B cell (primary cell): ENCODE measurements around the gene MPP7. TPM values are rescaled to one million over a fixed set of nuclear protein-coding genes. Genes with fewer than 3 reads are reported as not detected.

ENCODE experiments used
- ATAC-seq: fragments of 200-7000 bp; cut with Tn5 transposase; one replicate; pipeline ENCODE4 v1.10.0; 2021; ENCODE audit warnings: low read depth, mild to moderate bottlenecking, moderate number of reproducible peaks, moderate library complexity
- CTCF ChIA-PET: fragments of 350-600 bp; sonication (Branson Sonifier 250); formaldehyde crosslinking; loops from one replicate; lab custom pipeline; 2021; ENCODE audit warnings: antibody characterized with exemption, inconsistent platforms; lab: Charles Lee
- POLR2A ChIA-PET: fragments of 350-600 bp; sonication (Branson Sonifier 250); formaldehyde crosslinking; loops from one replicate; lab custom pipeline; 2021; ENCODE audit warnings: antibody characterized with exemption; lab: Charles Lee
- DNase-seq: peaks from one replicate; pipeline ENCODE4 v3.0.0; 2013
- H2AFZ ChIP-seq: 2 replicates; pipeline ENCODE4 v1.6.1; 2012; ENCODE audit warnings: mild to moderate bottlenecking, low read depth, low read length; ENCODE audit not compliant: insufficient read depth, poor library complexity, severe bottlenecking
- H3K27ac ChIP-seq, 2 donors: 1 replicate in 1 of 2; 2 replicates in 1 of 2; pipeline ENCODE4 v1.5.1; 2012 to 2013; ENCODE audit warnings: low read length in 2 of 2, mild to moderate bottlenecking in 2 of 2, moderate library complexity in 1 of 2
- H3K27me3 ChIP-seq, 4 experiments: fragments of 200-600 bp in 1 of 4; sonication (generic) in 1 of 4; replicated peaks in 1 of 4; 1 replicate in 2 of 4; 2 replicates in 2 of 4; pipeline versions ENCODE4 v1.6.1 to v1.7.0; 2013 to 2016; ENCODE audit warnings: low read length in 3 of 4, mild to moderate bottlenecking in 2 of 4, mixed read lengths in 1 of 4, moderate library complexity in 1 of 4; ENCODE audit not compliant: insufficient read depth in 4 of 4, control insufficient read depth in 3 of 4; ENCODE audit errors: control extremely low read depth in 1 of 4
- H3K36me3 ChIP-seq, 2 experiments: replicated peaks in 1 of 2; 1 replicate in 1 of 2; 2 replicates in 1 of 2; pipeline versions ENCODE4 v1.6.1 to v1.7.1; 2013; ENCODE audit warnings: low read length in 1 of 2; ENCODE audit not compliant: insufficient read depth in 2 of 2, control insufficient read depth in 1 of 2; ENCODE audit errors: control extremely low read depth in 1 of 2, extremely low read depth in 1 of 2
- H3K4me1 ChIP-seq, 2 donors: fragments of 200-600 bp in 1 of 2; sonication (generic) in 1 of 2; 1 replicate in 1 of 2; 2 replicates in 1 of 2; pipeline versions ENCODE4 v1.5.1 to v1.6.1; 2013 to 2017; ENCODE audit warnings: low read length in 2 of 2; ENCODE audit not compliant: control insufficient read depth in 2 of 2, insufficient read depth in 2 of 2
- H3K4me2 ChIP-seq: replicated peaks from 2 replicates; pipeline ENCODE3; 2012; ENCODE audit warnings: mild to moderate bottlenecking, low read depth, low read length; ENCODE audit not compliant: poor library complexity, severe bottlenecking
- H3K4me3 ChIP-seq, 5 experiments: fragments of 200-600 bp in 1 of 5; sonication (generic) in 1 of 5; 1 replicate in 3 of 5; 2 replicates in 2 of 5; pipeline versions ENCODE4 v1.5.1 to v1.7.0; 2011 to 2016; ENCODE audit warnings: low read length in 4 of 5, mild to moderate bottlenecking in 4 of 5, low read depth in 2 of 5, control low read depth in 1 of 5, moderate library complexity in 1 of 5; ENCODE audit not compliant: insufficient read depth in 1 of 5; ENCODE audit errors: control extremely low read depth in 1 of 5, extremely low read depth in 1 of 5
- H3K79me2 ChIP-seq: fragments of 200-600 bp; sonication (generic); one replicate; pipeline ENCODE4 v1.6.0; 2016; ENCODE audit warnings: low read length; ENCODE audit not compliant: control insufficient read depth, insufficient read depth
- H3K9ac ChIP-seq: fragments of 200-600 bp; sonication (generic); 2 replicates; pipeline ENCODE4 v1.6.1; 2017; ENCODE audit warnings: mild to moderate bottlenecking, low read length, moderate library complexity
- H3K9me3 ChIP-seq, 3 donors: one replicate each; pipeline versions ENCODE4 v1.6.1 to v1.7.1; 2013; ENCODE audit warnings: low read length in 2 of 3; ENCODE audit not compliant: control insufficient read depth in 2 of 3, insufficient read depth in 1 of 3; ENCODE audit errors: control extremely low read depth in 1 of 3
- H4K20me1 ChIP-seq: 2 replicates; pipeline ENCODE4 v1.6.0; 2012; ENCODE audit warnings: mild to moderate bottlenecking, low read length; ENCODE audit not compliant: insufficient read depth, control insufficient read depth, poor library complexity, severe bottlenecking
- H3K27ac Mint-ChIP-seq: one replicate; pipeline ENCODE4 v1.8.0; 2021; ENCODE audit warnings: mixed read lengths
- H3K27me3 Mint-ChIP-seq: one replicate; pipeline ENCODE4 v1.8.0; 2021; ENCODE audit warnings: mixed read lengths
- H3K4me1 Mint-ChIP-seq: one replicate; pipeline ENCODE4 v1.8.0; 2021; ENCODE audit warnings: mixed read lengths
- H3K4me3 Mint-ChIP-seq: one replicate; pipeline ENCODE4 v1.8.0; 2021; ENCODE audit warnings: mixed read lengths
- H3K9me3 Mint-ChIP-seq: one replicate; pipeline ENCODE4 v1.8.0; 2022; ENCODE audit warnings: mixed read lengths; ENCODE audit not compliant: insufficient read depth
- CTCF ChIP-seq: fragments of 200-600 bp; IDR thresholded peaks from one replicate; pipeline ENCODE4 v1.8.0; 2022; ENCODE audit warnings: antibody characterized with exemption, mild to moderate bottlenecking
- EZH2 ChIP-seq: IDR thresholded peaks from 2 replicates; pipeline ENCODE4 v1.6.1; 2012; ENCODE audit warnings: borderline replicate concordance, low read depth, mild to moderate bottlenecking, moderate library complexity, low read length; ENCODE audit not compliant: insufficient read depth, poor library complexity, severe bottlenecking
- WGBS: methylation state at CpG from one replicate; pipeline ENCODE4 v1.1.5; 2013; ENCODE audit warnings: missing lambda C conversion rate; ENCODE audit not compliant: insufficient coverage; 5-methylcytosine and 5-hydroxymethylcytosine counted together
- intact Hi-C: fragments of 100-400 bp; cut with micrococcal nuclease; formaldehyde crosslinking; loops from one replicate; pipeline ENCODE4 v1.10.0; 2022
- polyA plus RNA-seq: library from polyadenylated mRNA; depleted of rRNA; stranded (reverse); fragments of >200 nt; gene quantifications from 2 replicates; pipeline ENCODE4 v1.2.3, GENCODE V29; 2012
- total RNA-seq, 2 donors: library from RNA; stranded (reverse); fragments of 120-200 nt in 1 of 2; gene quantifications; 1 replicate in 1 of 2; 2 replicates in 1 of 2; pipeline versions ENCODE4 v1.2.3 to v1.2.4, GENCODE V29; 2013 to 2022

The MPP7 gene
- total and polyA plus RNA-seq, 2 donors (not counting 1 experiment from before 2014, with no cell fraction given) = 2.1 to 13.1 TPM

DNA sequence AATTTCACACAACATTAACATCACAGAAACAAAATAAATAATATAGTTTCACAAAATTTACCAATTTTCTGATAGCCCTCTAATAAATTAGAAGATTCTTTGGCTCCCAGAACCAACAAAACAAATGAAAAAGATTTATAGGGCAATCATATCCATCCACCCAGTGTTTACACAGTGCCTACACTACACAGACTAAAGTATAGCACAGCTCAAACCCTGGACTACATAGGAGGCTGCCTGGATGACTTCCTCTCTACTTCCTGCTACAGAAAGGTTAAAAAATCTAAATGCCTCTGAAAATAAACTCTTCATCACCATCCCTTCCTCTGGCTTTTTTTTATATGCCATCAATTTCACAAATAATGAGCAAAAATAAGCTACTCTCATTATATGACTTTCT, 28.4 kb downstream of the MPP7 start:
- Histone ChIP-seq H3K4me1 (no peaks in the 10 kb centered on the region), H3K79me2 (no peaks in the 10 kb centered on the region), H4K20me1 (no peaks in the 10 kb centered on the region), H3K4me3 (no peak overlapping the region), H3K9ac (no peak overlapping the region), H3K27ac (no peak overlapping the region), H3K4me2 (no peak overlapping the region), H3K36me3 (no peaks in the 10 kb centered on the region), H2AFZ (no peak overlapping the region), H3K27me3 (no peaks in the 10 kb centered on the region), H3K9me3 (no peaks in the 10 kb centered on the region)
- no peak for DNase-seq
- ATAC-seq = no peak
- intact Hi-C loops = no loop called here
- CTCF ChIA-PET = interaction anchor here (0.7 to 1.0 kb wide), 3 partner anchors 24 to 107 kb away, joined by 3 to 4 read pairs (median 4); partner anchors contain the start of gene MPP7
- TF ChIP-seq EZH2 (no peak), CTCF (no peak)
- Mint-ChIP-seq H3K27ac (no peak overlapping the region), H3K4me1 (no peaks in the 10 kb centered on the region), H3K27me3 (no peaks in the 10 kb centered on the region), H3K4me3 (no peak overlapping the region), H3K9me3 (no peaks in the 10 kb centered on the region)
- POLR2A ChIA-PET = no interaction called here

GRCh38 chr10:28273343-28273742, 29.5 kb downstream of the MPP7 start:
- ATAC-seq = no peak
- H2AFZ ChIP-seq = no peak overlapping the region
- ChIA-PET CTCF (no interaction called here), POLR2A (interaction anchor here (0.6 kb wide), 1 partner anchor 305 kb away, joined by 3 read pairs; no protein-coding TSS in a partner anchor)
- no peak overlapping the region for H3K4me2 ChIP-seq
- no peak overlapping the region for H3K4me3 Mint-ChIP-seq
- H3K9me3 ChIP-seq = no peaks in the 10 kb centered on the region
- H3K9ac ChIP-seq = no peak overlapping the region
- H3K36me3 ChIP-seq = no peaks in the 10 kb centered on the region
- TF ChIP-seq EZH2 = no peak
- TF ChIP-seq CTCF = no peak
- no peaks in the 10 kb centered on the region for H3K9me3 Mint-ChIP-seq
- no peaks in the 10 kb centered on the region for H3K27me3 Mint-ChIP-seq
- intact Hi-C loops = no loop called here
- no peaks in the 10 kb centered on the region for H3K27me3 ChIP-seq
- no peaks in the 10 kb centered on the region for H3K4me1 Mint-ChIP-seq
- no peak for DNase-seq
- no peak overlapping the region for H3K27ac ChIP-seq
- H3K27ac Mint-ChIP-seq = no peak overlapping the region
- H3K4me1 ChIP-seq = no peaks in the 10 kb centered on the region
- no peak overlapping the region for H3K4me3 ChIP-seq
- 100% methylated on average over 1 of the region's 5 CpGs for WGBS
- no peaks in the 10 kb centered on the region for H4K20me1 ChIP-seq
- H3K79me2 ChIP-seq = no peaks in the 10 kb centered on the region
